CD14-positive monocyte (primary cell): Measurements from ENCODE around the gene GLCE. TPM values are rescaled to one million over a fixed set of nuclear protein-coding genes. Genes with fewer than 3 reads are reported as not detected.

Experiments
- DNase-seq, 3 donors: peaks; one replicate each; pipeline ENCODE4 v3.0.0-alpha.2; 2011 to 2022
- H2AFZ ChIP-seq: 2 replicates; pipeline ENCODE4 v1.6.0; 2012; ENCODE audit warnings: mild to moderate bottlenecking, low read depth, low read length, inconsistent platforms; ENCODE audit not compliant: insufficient read depth, poor library complexity, severe bottlenecking
- H3K27ac ChIP-seq, 2 donors: 1 replicate in 1 of 2; 2 replicates in 1 of 2; pipeline ENCODE4 v1.5.1; 2012 to 2013; ENCODE audit warnings: low read length in 2 of 2, control low read depth in 1 of 2, inconsistent platforms in 1 of 2, low read depth in 1 of 2, mild to moderate bottlenecking in 1 of 2
- H3K27me3 ChIP-seq, 2 donors: one replicate each; pipeline versions ENCODE4 v1.6.0 to v1.6.1; 2011 to 2013; ENCODE audit warnings: low read length in 2 of 2; ENCODE audit not compliant: control insufficient read depth in 2 of 2, insufficient read depth in 2 of 2
- H3K36me3 ChIP-seq, 2 donors: replicated peaks in 1 of 2; 1 replicate in 1 of 2; 2 replicates in 1 of 2; pipeline versions ENCODE4 v1.5.1 to v1.6.1; 2012 to 2013; ENCODE audit warnings: low read length in 2 of 2, control low read depth in 1 of 2, inconsistent platforms in 1 of 2, mild to moderate bottlenecking in 1 of 2; ENCODE audit not compliant: insufficient read depth in 2 of 2, control insufficient read depth in 1 of 2
- H3K4me1 ChIP-seq, 2 donors: 1 replicate in 1 of 2; 2 replicates in 1 of 2; pipeline versions ENCODE4 v1.5.1 to v1.6.1; 2012 to 2013; ENCODE audit warnings: low read length in 2 of 2, control low read depth in 1 of 2, inconsistent platforms in 1 of 2, mild to moderate bottlenecking in 1 of 2, moderate library complexity in 1 of 2; ENCODE audit not compliant: insufficient read depth in 2 of 2, control insufficient read depth in 1 of 2
- H3K4me2 ChIP-seq: replicated peaks from 2 replicates; pipeline ENCODE3; 2012; ENCODE audit warnings: low read length, moderate library complexity, mild to moderate bottlenecking; ENCODE audit not compliant: poor library complexity, severe bottlenecking; ENCODE audit errors: extremely low read depth
- H3K4me3 ChIP-seq, 3 experiments: fragments of 200-600 bp in 1 of 3; sonication (generic) in 1 of 3; replicated peaks in 1 of 3; 1 replicate in 2 of 3; 2 replicates in 1 of 3; pipeline ENCODE4 v1.5.1; 2011 to 2013; ENCODE audit warnings: low read length in 3 of 3, mild to moderate bottlenecking in 3 of 3, control low read depth in 2 of 3, low read depth in 2 of 3, inconsistent platforms in 1 of 3, moderate library complexity in 1 of 3
- H3K79me2 ChIP-seq: 2 replicates; pipeline ENCODE4 v1.6.0; 2012; ENCODE audit warnings: mild to moderate bottlenecking, control low read depth, inconsistent platforms, low read length, moderate library complexity; ENCODE audit not compliant: insufficient read depth
- H3K9ac ChIP-seq: 2 replicates; pipeline ENCODE4 v1.6.0; 2017; ENCODE audit warnings: low read length, mild to moderate bottlenecking; ENCODE audit not compliant: insufficient read depth, poor library complexity, severe bottlenecking
- H3K9me3 ChIP-seq, 2 donors: replicated peaks in 1 of 2; 1 replicate in 1 of 2; 2 replicates in 1 of 2; pipeline versions ENCODE4 v1.5.1 to v1.6.1; 2012 to 2013; ENCODE audit warnings: low read length in 2 of 2, control low read depth in 1 of 2; ENCODE audit not compliant: control insufficient read depth in 1 of 2, insufficient read depth in 1 of 2
- H4K20me1 ChIP-seq: 2 replicates; pipeline ENCODE4 v1.6.0; 2012; ENCODE audit warnings: mild to moderate bottlenecking, low read length, control low read depth, moderate library complexity; ENCODE audit not compliant: insufficient read depth
- H3K27ac Mint-ChIP-seq, 7 donors: one replicate each; pipeline ENCODE4 v1.8.0; 2020; ENCODE audit warnings: mild to moderate bottlenecking in 7 of 7, mixed read lengths in 7 of 7, moderate library complexity in 6 of 7, inconsistent platforms in 2 of 7
- H3K27me3 Mint-ChIP-seq, 3 donors: one replicate each; pipeline ENCODE4 v1.8.0; 2021 to 2022; ENCODE audit warnings: low read depth in 3 of 3, mild to moderate bottlenecking in 3 of 3, mixed read lengths in 3 of 3, moderate library complexity in 3 of 3, inconsistent platforms in 1 of 3
- H3K36me3 Mint-ChIP-seq, 2 donors: one replicate each; pipeline ENCODE4 v1.8.0; 2020; ENCODE audit warnings: mixed read lengths in 2 of 2, inconsistent platforms in 1 of 2, mild to moderate bottlenecking in 1 of 2
- H3K4me1 Mint-ChIP-seq: one replicate; pipeline ENCODE4 v1.8.0; 2020; ENCODE audit warnings: mild to moderate bottlenecking, mixed read lengths
- H3K4me3 Mint-ChIP-seq, 2 donors: one replicate each; pipeline ENCODE4 v1.8.0; 2020; ENCODE audit warnings: mild to moderate bottlenecking in 2 of 2, mixed read lengths in 2 of 2, moderate library complexity in 1 of 2
- H3K9me3 Mint-ChIP-seq, 7 donors: one replicate each; pipeline ENCODE4 v1.8.0; 2020 to 2022; ENCODE audit warnings: mixed read lengths in 7 of 7, mild to moderate bottlenecking in 6 of 7, moderate library complexity in 6 of 7, inconsistent platforms in 2 of 7
- CTCF ChIP-seq: fragments of 200-600 bp; IDR thresholded peaks from one replicate; pipeline ENCODE4 v1.8.0; 2022; ENCODE audit warnings: antibody characterized with exemption, mild to moderate bottlenecking
- WGBS: methylation state at CpG from one replicate; pipeline ENCODE4 v1.1.5; 2013; ENCODE audit warnings: missing lambda C conversion rate; ENCODE audit not compliant: insufficient coverage; 5-methylcytosine and 5-hydroxymethylcytosine counted together
- intact Hi-C, 2 donors: fragments of 100-400 bp; cut with micrococcal nuclease; formaldehyde crosslinking; loops; one replicate each; pipeline versions ENCODE4 v1.15.0 to v1.15.1; 2023
- polyA plus RNA-seq, 3 donors: library from polyadenylated mRNA; depleted of rRNA in 1 of 3; unstranded in 2 of 3; stranded (reverse) in 1 of 3; fragments of 300-500 nt in 2 of 3; fragments of >200 nt in 1 of 3; fragmentation: Illumina TruSeq in 2 of 3; gene quantifications; 1 replicate in 2 of 3; 2 replicates in 1 of 3; pipeline ENCODE4 v1.2.3, GENCODE V29; 2012 to 2021

The GLCE gene
- polyA plus RNA-seq, 3 donors: 11.0 to 24.3 (median 24.0) TPM

GRCh38 chr15:69303337-69304181 is 143.1 kb downstream of the GLCE start:
- no peak for DNase-seq
- peaks cover 0 to 3% of the 10 kb centered on the region in 2 donors for H3K36me3 Mint-ChIP-seq
- H3K27me3 Mint-ChIP-seq: peaks cover 29 to 36% (median 29%) of the 10 kb centered on the region in 3 donors
- Histone ChIP-seq H3K4me2 (no peak overlapping the region), H3K36me3 (no peaks in the 10 kb centered on the region), H3K9me3 (peaks cover 0 to 3% of the 10 kb centered on the region in 2 donors), H3K27me3 (peaks cover 12 to 23% of the 10 kb centered on the region in 2 donors), H3K27ac (no peak overlapping the region), H2AFZ (no peak overlapping the region), H3K4me1 (peaks cover 6 to 9% of the 10 kb centered on the region in 2 donors), H3K79me2 (no peaks in the 10 kb centered on the region), H3K4me3 (no peak overlapping the region), H4K20me1 (no peaks in the 10 kb centered on the region), H3K9ac (no peak overlapping the region)
- H3K4me3 Mint-ChIP-seq: no peak overlapping the region
- H3K4me1 Mint-ChIP-seq: peaks cover 13% of the 10 kb centered on the region
- peaks cover 0 to 11% (median 2%) of the 10 kb centered on the region in 7 donors for H3K9me3 Mint-ChIP-seq
- TF ChIP-seq CTCF: peak; percentile 13
- H3K27ac Mint-ChIP-seq: no peak overlapping the region
- WGBS: 90% methylated on average over 5 of the region's 6 CpGs
- intact Hi-C loops: no loop called here

- DNase-seq: no peak
- Mint-ChIP-seq H3K4me1 (peaks cover 12% of the 10 kb centered on the region), H3K36me3 (peaks cover 0 to 3% of the 10 kb centered on the region in 2 donors), H3K9me3 (peaks cover 0 to 11% (median 2%) of the 10 kb centered on the region in 7 donors), H3K4me3 (no peak overlapping the region), H3K27me3 (peaks cover 25 to 34% (median 30%) of the 10 kb centered on the region in 3 donors), H3K27ac (peak overlapping the region in 1 of 7 donors; percentile 76)
- Histone ChIP-seq H3K4me3 (no peak overlapping the region), H3K27ac (no peak overlapping the region), H2AFZ (no peak overlapping the region), H3K36me3 (no peaks in the 10 kb centered on the region), H3K79me2 (no peaks in the 10 kb centered on the region), H3K9me3 (peaks cover 0 to 3% of the 10 kb centered on the region in 2 donors), H3K4me2 (no peak overlapping the region), H4K20me1 (no peaks in the 10 kb centered on the region), H3K9ac (no peak overlapping the region), H3K27me3 (peaks cover 12 to 21% of the 10 kb centered on the region in 2 donors), H3K4me1 (peaks cover 3 to 6% of the 10 kb centered on the region in 2 donors)
- intact Hi-C loops: no loop called here
- 57% methylated on average over 5 of the region's 5 CpGs for WGBS
- no peak for TF ChIP-seq CTCF
Measured at GRCh38 chr15:69304182-69304545, 143.7 kb downstream of the GLCE start.
